Neural crest cell (in vitro differentiated cells): ENCODE data around the gene AFF4. TPM values are rescaled to one million over a fixed set of nuclear protein-coding genes. Genes with fewer than 3 reads are reported as not detected.

Source experiments
- DNase-seq: peaks from one replicate; pipeline ENCODE4 v3.0.0; 2021; ENCODE audit warnings: low read depth, mixed read lengths, low spot score
- H3K27ac Mint-ChIP-seq: one replicate; pipeline ENCODE4 v1.8.0; 2021; ENCODE audit warnings: mild to moderate bottlenecking, mixed read lengths; ENCODE audit not compliant: unreplicated experiment
- H3K27me3 Mint-ChIP-seq: 2 replicates; pipeline ENCODE4 v1.8.0; 2021; ENCODE audit warnings: low read depth, mild to moderate bottlenecking, mixed read lengths
- H3K36me3 Mint-ChIP-seq: 2 replicates; pipeline ENCODE4 v1.8.0; 2021; ENCODE audit warnings: low read depth, mild to moderate bottlenecking, mixed read lengths
- H3K4me1 Mint-ChIP-seq: 2 replicates; pipeline ENCODE4 v1.8.0; 2021; ENCODE audit warnings: mixed read lengths
- H3K4me3 Mint-ChIP-seq: one replicate; pipeline ENCODE4 v1.8.0; 2021; ENCODE audit warnings: mild to moderate bottlenecking, mixed read lengths
- H3K9me3 Mint-ChIP-seq: 2 replicates; pipeline ENCODE4 v1.8.0; 2021; ENCODE audit warnings: mixed read lengths
- CTCF ChIP-seq: fragments of 200-600 bp; sonication (generic); conservative IDR thresholded peaks from 2 replicates; pipeline ENCODE4 v1.5.0; 2021; ENCODE audit warnings: antibody characterized with exemption, mild to moderate bottlenecking
- total RNA-seq: library from RNA; stranded (reverse); gene quantifications from 2 replicates; pipeline ENCODE4 v1.2.1, GENCODE V29; 2021

The AFF4 gene
- total RNA-seq, 1 donor from 2014 or later, result 64.7 TPM

GRCh38 chr5:132943362-132944022 lies 19.9 kb downstream of the AFF4 start:
- DNase-seq, result no peak
- Mint-ChIP-seq H3K4me3 (no peak overlapping the region), H3K36me3 (peaks cover 4% of the 10 kb centered on the region), H3K4me1 (no peaks in the 10 kb centered on the region), H3K9me3 (no peaks in the 10 kb centered on the region), H3K27me3 (no peaks in the 10 kb centered on the region), H3K27ac (no peak overlapping the region)
- TF ChIP-seq CTCF, result no peak

DNA sequence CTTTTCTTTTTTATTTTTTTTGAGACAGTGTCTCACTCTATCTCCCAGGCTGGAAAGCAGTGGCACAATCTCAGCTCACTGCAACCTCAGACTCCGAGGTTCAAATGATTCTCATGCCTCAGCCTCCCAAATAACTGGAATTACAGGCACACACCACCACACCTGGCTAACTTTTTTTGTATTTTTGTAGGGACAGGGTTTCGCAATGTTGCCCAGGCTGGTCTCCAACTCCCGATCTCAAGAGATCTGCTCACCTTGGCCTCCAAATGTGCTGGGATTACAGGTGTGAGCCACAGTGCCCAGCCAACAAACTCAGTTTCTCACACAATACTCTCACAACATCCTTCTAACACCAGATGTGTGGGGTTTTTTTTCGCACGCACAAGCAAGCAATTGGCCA lies 22.1 kb downstream of the AFF4 start:
- TF ChIP-seq CTCF, result no peak
- Mint-ChIP-seq H3K9me3 (no peaks in the 10 kb centered on the region), H3K4me1 (no peaks in the 10 kb centered on the region)

DNA sequence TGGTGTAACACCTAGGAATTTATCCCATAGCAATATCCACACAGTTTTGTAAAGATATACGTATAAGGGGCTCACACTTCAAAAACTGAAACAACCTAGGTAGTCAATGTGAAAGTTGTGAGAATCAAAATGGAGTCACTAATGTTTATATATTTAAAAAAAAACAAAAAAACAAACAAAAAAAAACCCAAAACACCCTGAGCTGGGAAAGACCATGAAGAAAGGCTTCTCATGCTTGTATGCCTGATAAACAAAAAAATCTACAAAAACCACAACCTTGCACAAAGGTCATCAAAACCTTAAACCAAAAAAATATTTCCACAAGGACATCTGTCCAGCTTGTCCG lies 35.4 kb downstream of the AFF4 start:
- no peak for DNase-seq
- Mint-ChIP-seq H3K4me3 (no peak overlapping the region), H3K27ac (no peak overlapping the region), H3K36me3 (peaks cover 15% of the 10 kb centered on the region), H3K4me1 (no peaks in the 10 kb centered on the region), H3K9me3 (no peaks in the 10 kb centered on the region), H3K27me3 (no peaks in the 10 kb centered on the region)
- TF ChIP-seq CTCF, result no peak

More for the DNA sequence above, 22.1 kb downstream of the AFF4 start:
- Mint-ChIP-seq H3K27ac (no peak overlapping the region), H3K27me3 (no peaks in the 10 kb centered on the region), H3K36me3 (peaks cover 3% of the 10 kb centered on the region), H3K4me3 (no peak overlapping the region)
- no peak for DNase-seq

DNA sequence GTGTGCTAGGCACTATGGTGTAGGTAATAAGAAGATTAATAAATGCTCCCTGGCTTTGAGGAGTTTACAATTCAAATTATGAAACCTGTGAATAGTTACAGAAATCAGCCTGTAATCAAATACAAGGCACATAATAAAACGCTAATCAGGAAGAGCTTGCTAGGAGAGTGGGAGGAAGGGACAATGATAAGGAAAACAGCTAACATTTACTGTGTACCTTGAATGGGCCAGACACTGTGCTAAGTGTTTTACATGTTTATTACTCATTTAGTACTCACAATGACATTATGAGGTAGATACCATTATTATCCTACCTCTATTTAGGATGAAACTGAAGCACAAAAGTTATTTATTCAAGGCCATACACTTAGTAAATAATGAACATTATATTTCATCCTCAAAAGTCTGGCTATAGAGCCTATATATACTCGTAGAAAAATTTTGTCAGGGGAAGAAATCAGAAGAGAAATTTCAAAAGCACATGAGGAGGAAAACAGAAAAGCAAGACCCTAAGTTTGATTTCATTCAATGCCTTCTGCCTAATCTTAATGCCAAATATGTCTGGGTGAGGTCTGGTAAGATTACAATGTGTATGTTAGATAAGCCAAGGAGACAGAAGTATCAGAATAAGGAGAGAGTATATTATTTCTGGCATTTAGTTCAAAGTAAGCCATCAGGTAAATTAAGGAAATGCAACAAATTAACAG lies 35.9 kb downstream of the AFF4 start:
- Mint-ChIP-seq H3K27me3 (no peaks in the 10 kb centered on the region), H3K36me3 (peaks cover 12% of the 10 kb centered on the region), H3K4me1 (no peaks in the 10 kb centered on the region), H3K9me3 (no peaks in the 10 kb centered on the region), H3K27ac (no peak overlapping the region), H3K4me3 (no peak overlapping the region)
- no peak for TF ChIP-seq CTCF
- no peak for DNase-seq

- no peak for TF ChIP-seq CTCF
- no peak overlapping the region for H3K4me3 Mint-ChIP-seq
- H3K27ac Mint-ChIP-seq, result no peak overlapping the region
- no peak for DNase-seq
- no peaks in the 10 kb centered on the region for H3K9me3 Mint-ChIP-seq
- peaks cover 19% of the 10 kb centered on the region for H3K36me3 Mint-ChIP-seq
- H3K4me1 Mint-ChIP-seq, result no peaks in the 10 kb centered on the region
- H3K27me3 Mint-ChIP-seq, result no peaks in the 10 kb centered on the region
These were observed 37.0 kb downstream of the AFF4 start for GRCh38 chr5:132926437-132926836.
